ENCODE data around the gene TDP1.

DNA sequence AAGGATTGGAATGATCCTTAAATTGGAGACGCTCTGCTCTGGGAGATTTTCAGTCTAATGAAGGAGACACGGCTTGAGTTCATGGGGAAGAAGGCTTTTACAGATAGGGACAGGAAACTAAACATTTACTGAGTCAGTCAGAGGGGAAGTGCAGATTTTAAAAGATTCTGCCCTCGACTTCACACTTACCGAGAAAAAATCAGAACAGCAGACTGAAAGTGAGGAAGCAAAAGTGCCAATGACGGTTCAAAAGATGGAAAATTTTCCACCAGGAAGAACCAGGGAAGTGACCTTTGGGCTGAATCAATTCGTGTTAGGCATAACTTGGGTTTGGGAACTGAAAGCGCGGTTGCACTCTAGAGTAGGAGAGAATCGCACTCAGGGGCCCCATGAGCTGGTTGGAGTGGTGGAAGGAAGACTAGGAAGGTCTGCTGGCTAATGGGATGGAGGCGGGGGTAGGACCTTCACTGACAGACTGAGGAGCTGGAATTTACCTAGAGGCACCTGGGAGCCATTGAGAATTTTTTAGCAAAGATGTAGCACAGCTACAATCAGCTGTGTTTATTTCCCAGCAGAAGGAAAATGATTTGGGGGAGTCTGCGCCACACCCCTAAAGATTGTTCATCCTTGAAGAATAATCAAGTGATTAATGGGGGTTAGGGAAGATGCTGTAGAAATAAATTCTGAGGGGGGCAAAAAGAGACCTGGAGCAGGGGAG lies 107.3 kb downstream of the TDP1 start:
- no peak for TF ChIP-seq CTCF (IDR thresholded peaks at IDR 0.05)
- no peak for TF ChIP-seq POLR2A (IDR thresholded peaks at IDR 0.05)
